ENCODE data around the gene EPHA7. TPM values are rescaled to one million over a fixed set of nuclear protein-coding genes. Genes with fewer than 3 reads are reported as not detected.

The EPHA7 gene
- total RNA-seq, 4 donors from 2014 or later: 0.60 to 1.3 (median 0.72) TPM

DNA sequence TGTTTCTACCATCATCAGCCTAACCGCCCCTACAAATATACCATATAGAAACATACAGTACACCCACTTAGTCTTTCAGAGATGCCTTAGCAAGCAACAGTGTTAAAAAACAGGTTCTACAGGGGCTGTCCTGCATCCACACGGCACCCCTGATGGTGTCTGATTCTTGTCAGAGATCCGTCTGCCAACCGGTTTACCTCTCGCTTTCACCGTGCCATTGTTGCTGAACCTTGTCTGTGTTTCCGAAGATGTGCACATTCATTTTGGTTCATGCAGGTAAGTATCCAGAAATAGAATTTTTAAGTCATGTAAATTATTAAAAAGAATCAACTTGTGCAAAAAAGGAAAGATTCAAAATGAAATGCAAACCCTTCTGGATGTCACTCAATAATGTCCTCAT, 52.9 kb downstream of the EPHA7 start:
- Histone ChIP-seq H3K36me3 (no peaks in the 10 kb centered on the region), H3K27me3 (no peaks in the 10 kb centered on the region), H3K4me3 (no peak overlapping the region), H3K4me1 (no peaks in the 10 kb centered on the region), H3K9me3 (no peaks in the 10 kb centered on the region), H3K27ac (no peak overlapping the region)
- DNase-seq (ENCODE audit: low spot score in 2 of 2): no peak
- no peak for TF ChIP-seq POLR2A (IDR thresholded peaks at IDR 0.05)
- TF ChIP-seq POLR2AphosphoS5 (IDR thresholded peaks at IDR 0.05): no peak
- TF ChIP-seq, protein P1, sequence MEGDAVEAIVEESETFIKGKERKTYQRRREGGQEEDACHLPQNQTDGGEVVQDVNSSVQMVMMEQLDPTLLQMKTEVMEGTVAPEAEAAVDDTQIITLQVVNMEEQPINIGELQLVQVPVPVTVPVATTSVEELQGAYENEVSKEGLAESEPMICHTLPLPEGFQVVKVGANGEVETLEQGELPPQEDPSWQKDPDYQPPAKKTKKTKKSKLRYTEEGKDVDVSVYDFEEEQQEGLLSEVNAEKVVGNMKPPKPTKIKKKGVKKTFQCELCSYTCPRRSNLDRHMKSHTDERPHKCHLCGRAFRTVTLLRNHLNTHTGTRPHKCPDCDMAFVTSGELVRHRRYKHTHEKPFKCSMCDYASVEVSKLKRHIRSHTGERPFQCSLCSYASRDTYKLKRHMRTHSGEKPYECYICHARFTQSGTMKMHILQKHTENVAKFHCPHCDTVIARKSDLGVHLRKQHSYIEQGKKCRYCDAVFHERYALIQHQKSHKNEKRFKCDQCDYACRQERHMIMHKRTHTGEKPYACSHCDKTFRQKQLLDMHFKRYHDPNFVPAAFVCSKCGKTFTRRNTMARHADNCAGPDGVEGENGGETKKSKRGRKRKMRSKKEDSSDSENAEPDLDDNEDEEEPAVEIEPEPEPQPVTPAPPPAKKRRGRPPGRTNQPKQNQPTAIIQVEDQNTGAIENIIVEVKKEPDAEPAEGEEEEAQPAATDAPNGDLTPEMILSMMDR (IDR thresholded peaks at IDR 0.05): no peak
- TF ChIP-seq EP300 (IDR thresholded peaks at IDR 0.05): no peak
- WGBS: 87% methylated on average over 7 of the region's 7 CpGs

DNA sequence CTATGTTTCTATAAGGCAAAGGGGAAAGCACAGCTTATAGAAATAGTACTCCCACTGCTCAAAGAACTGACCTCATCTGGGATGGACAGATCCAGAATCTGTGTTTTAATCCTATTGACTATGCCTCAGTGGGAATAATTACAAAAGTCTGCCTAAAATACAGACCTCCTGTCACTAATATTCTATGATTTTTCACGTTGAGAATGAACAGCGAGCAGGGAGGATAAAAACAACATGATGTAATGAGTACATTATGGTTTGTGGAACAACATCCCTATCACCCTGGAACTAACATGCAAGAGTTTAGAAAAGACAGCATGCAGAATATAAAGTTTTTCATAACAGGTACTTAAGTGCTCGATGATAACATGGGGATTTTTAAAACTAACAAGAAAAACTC, 53.9 kb downstream of the EPHA7 start:
- no peak for DNase-seq (ENCODE audit: low spot score in 2 of 2)
- Histone ChIP-seq H3K4me3 (no peak overlapping the region), H3K27ac (no peak overlapping the region), H3K9me3 (no peaks in the 10 kb centered on the region), H3K36me3 (no peaks in the 10 kb centered on the region), H3K27me3 (no peaks in the 10 kb centered on the region), H3K4me1 (no peaks in the 10 kb centered on the region)
- WGBS: 55% methylated on average over 3 of the region's 3 CpGs
- no peak for TF ChIP-seq EP300 (IDR thresholded peaks at IDR 0.05)
- TF ChIP-seq, protein P1 (IDR thresholded peaks at IDR 0.05): no peak
- no peak for TF ChIP-seq POLR2A (IDR thresholded peaks at IDR 0.05)
- no peak for TF ChIP-seq POLR2AphosphoS5 (IDR thresholded peaks at IDR 0.05)

DNA sequence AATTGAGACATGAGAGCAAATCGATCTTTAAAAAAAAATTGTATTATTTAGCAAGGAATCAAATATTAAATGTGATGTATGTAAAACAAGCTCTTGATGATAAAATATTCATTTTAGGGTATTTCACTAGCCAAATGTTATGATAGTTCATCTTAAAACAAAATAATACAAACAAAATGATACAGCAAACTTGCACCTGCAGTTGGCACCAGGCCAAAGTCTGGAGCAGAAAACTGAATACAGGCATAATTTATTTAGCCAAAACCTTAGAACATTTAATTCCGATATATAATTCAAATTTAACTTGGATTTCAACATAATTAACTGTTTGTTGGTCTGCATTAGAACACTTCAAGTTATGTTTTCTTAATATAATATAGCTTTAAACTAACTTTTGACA, 60.9 kb downstream of the EPHA7 start:
- TF ChIP-seq POLR2A (IDR thresholded peaks at IDR 0.05) (no peak), POLR2AphosphoS5 (IDR thresholded peaks at IDR 0.05) (no peak), EP300 (IDR thresholded peaks at IDR 0.05) (no peak)
- TF ChIP-seq, protein P1 (IDR thresholded peaks at IDR 0.05): no peak
- Histone ChIP-seq H3K9me3 (no peaks in the 10 kb centered on the region), H3K36me3 (no peaks in the 10 kb centered on the region), H3K27ac (no peak overlapping the region), H3K4me3 (no peak overlapping the region), H3K4me1 (no peaks in the 10 kb centered on the region), H3K27me3 (no peaks in the 10 kb centered on the region)
- 77% methylated on average over 2 of the region's 2 CpGs for WGBS
- no peak for DNase-seq (ENCODE audit: low spot score in 2 of 2)

DNA sequence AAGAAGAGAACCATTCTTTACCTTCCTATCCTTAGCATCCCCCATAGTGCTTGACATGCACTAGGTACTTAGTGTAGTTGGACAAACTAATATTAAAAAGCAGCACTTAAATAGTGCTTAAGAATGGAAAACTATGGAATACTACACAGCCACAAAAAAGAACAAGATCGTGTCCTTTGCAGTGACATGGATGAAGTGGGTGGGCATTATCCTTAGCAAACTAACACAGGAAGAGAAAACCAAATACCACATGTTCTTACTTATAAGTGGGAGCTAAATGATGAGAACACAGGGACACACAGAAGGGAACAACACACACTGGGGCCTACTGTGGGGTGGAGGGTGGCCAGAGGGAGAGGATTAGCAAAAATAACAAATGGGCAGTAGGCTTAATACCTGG, 66.8 kb downstream of the EPHA7 start:
- no peak for DNase-seq (ENCODE audit: low spot score in 2 of 2)
- H3K27me3 ChIP-seq: no peaks in the 10 kb centered on the region
- H3K4me1 ChIP-seq: no peaks in the 10 kb centered on the region
- H3K4me3 ChIP-seq: no peak overlapping the region
- TF ChIP-seq, protein P1 (IDR thresholded peaks at IDR 0.05): no peak
- TF ChIP-seq POLR2AphosphoS5 (IDR thresholded peaks at IDR 0.05) (no peak), POLR2A (IDR thresholded peaks at IDR 0.05) (no peak), EP300 (IDR thresholded peaks at IDR 0.05) (no peak)
- no peaks in the 10 kb centered on the region for H3K36me3 ChIP-seq
- H3K27ac ChIP-seq: no peak overlapping the region
- H3K9me3 ChIP-seq: no peaks in the 10 kb centered on the region
- WGBS: 78% methylated on average over 1 of the region's 1 CpG

DNA sequence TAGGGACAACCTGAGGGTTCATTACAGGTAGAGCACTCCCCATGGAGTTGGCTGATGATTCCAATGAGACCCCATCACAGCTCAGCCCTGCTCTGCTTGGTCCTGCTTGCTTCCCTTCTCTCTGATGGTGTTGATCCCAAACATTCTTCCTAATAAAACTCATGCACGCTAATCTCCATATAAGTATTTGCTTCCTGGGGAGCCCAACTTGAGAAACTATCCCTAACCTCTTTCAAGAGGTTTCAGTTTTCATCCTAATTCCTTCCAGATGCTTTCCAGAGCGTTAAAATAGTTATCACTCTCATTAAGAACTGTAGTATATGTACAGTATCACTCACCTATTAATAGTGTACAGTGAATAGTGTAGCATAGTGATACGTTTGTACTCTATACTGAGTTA, 68.1 kb downstream of the EPHA7 start:
- TF ChIP-seq, protein P1 (IDR thresholded peaks at IDR 0.05): no peak
- TF ChIP-seq POLR2A (IDR thresholded peaks at IDR 0.05) (no peak), POLR2AphosphoS5 (IDR thresholded peaks at IDR 0.05) (no peak), EP300 (IDR thresholded peaks at IDR 0.05) (no peak)
- Histone ChIP-seq H3K4me1 (no peaks in the 10 kb centered on the region), H3K27me3 (no peaks in the 10 kb centered on the region), H3K27ac (no peak overlapping the region), H3K9me3 (no peaks in the 10 kb centered on the region), H3K36me3 (no peaks in the 10 kb centered on the region), H3K4me3 (no peak overlapping the region)
- WGBS: 75% methylated on average over 3 of the region's 3 CpGs
- no peak for DNase-seq (ENCODE audit: low spot score in 2 of 2)
